ENCODE measurements around the gene ZFYVE9. TPM values are rescaled to one million over a fixed set of nuclear protein-coding genes. Genes with fewer than 3 reads are reported as not detected.
"Not testable (repeated sequence)": the region's sequence is repeated elsewhere in the genome, so short reads cannot be mapped to it uniquely, and the experiment has no call there.

The ZFYVE9 gene
- total RNA-seq, 1 donor from 2014 or later: 1.9 TPM

- intact Hi-C loops (cut with micrococcal nuclease): loop anchor here (5.0 kb wide), 2 partner anchors 85 to 545 kb away; partner anchors contain the start of genes BTF3L4 and TXNDC12
Observed at GRCh38 chr1:52142220-52143183, 613 bp downstream of the ZFYVE9 start.

DNA sequence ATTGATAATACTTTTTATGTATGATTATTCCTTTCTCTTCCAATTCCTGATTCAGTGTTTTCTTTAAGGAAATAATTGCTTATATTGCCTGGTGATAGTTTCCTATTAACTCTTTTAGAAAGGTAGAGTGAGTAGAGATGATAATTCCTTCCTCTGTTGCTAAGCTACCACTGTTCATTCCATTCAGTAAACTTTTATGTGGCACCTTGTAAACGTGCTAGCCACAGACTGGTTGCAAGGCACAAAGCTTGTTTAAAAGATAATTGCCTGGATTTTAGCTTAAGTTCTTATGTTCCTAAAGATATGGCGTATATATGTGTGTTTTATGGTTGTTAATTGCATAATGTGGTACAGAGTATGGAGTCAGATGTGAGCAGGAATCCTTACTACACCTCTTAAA, 3.2 kb downstream of the ZFYVE9 start:
- intact Hi-C loops (cut with micrococcal nuclease): no loop called here

DNA sequence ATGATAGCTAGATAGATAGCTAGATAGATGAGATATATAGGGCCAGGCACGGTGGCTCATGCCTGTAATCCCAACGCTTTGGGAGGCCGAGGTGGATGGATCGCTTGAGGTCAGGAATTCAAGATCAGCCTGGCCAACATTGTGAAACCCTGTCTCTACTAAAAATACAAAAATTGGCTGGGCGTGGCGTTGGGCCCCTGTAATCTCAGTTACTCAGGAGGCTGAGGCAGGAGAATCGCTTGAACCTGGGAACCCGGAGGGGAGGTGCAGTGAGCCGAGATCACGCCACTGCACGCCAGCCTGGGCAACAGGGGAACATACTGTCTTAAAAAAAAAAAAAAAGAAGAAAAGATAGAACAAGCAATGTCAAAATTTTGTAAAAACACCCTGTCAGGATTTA, 8.6 kb downstream of the ZFYVE9 start:
- intact Hi-C loops (cut with micrococcal nuclease): not testable (repeated sequence)

GRCh38 chr1:52150946-52151345, 9.1 kb downstream of the ZFYVE9 start:
- intact Hi-C loops (cut with micrococcal nuclease): no loop called here

GRCh38 chr1:52152572-52152971, 10.7 kb downstream of the ZFYVE9 start:
- intact Hi-C loops (cut with micrococcal nuclease): no loop called here

DNA sequence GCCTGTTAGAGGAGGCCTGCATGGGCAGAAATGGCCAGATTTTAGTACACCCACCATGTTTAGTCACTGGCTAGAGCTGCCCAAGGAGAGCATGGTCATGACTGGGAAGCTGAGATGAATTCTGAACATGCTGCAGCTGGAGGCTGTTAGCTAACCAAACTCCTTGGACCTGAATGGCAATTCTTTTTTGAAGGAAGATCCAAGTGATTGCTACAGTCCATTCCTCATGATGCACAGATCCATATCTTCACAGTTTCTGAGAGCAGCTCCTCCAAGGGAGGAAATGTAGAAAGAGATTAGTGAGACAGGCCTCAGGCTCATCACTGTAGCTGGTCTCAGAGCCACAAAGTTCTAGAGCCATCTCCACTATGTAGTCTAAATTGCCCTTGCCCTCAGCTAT, 11.1 kb downstream of the ZFYVE9 start:
- intact Hi-C loops (cut with micrococcal nuclease): no loop called here

DNA sequence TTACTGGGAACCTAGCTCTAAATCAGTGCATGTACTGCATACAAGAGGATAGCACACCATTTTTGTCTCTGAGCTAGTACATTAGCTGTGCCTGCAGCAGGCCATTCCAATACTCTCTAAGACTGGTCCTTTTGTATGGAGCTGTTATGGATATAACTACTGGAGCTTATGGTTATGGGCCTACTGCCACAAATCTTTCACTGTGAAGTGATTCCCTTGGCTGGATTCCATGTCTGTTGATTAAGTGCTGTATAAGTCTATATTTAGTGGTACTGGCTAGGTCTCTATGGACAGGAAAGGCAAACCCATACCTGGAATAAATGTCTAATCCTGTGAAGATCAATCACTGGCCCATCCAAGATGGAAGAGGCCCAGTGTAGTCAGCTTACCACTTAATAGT, 12.0 kb downstream of the ZFYVE9 start:
- intact Hi-C loops (cut with micrococcal nuclease): no loop called here

DNA sequence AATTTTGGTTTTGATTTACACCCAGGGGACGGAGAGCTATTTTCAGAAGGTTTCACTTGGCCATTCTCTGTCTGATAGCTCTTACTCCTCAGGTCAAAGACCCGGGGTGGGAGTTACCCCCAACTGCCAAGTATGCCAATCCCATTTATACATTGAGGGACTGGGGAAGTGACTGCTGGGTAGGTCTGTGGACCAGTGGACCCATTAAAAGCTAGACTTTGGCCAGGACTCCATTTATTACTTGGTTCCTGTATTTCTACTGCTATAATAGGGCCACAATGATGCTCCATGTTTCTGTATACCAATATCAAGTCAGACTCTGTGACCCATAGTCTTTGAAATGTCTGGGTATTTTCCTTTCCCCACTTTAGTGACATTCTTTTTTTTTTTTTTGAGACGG, 14.6 kb downstream of the ZFYVE9 start:
- intact Hi-C loops (cut with micrococcal nuclease): no loop called here

DNA sequence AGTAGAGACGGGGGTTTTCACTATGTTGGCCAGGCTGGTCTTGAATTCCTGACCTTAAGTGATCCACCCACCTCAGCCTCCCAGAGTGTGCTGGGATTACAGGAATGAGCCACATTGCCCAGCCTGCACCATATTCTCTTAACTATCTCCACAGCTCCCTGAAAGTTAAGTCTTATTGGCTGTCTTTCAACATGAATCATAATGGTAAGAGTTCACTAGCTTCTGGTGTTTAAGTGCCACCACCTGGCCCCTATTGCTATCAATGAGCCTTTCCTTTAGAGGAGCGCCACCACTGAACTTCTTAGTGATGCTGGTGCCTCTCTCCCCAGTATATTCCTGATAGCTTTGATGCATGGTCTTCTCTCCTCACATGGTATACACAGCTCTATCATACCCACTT, 15.7 kb downstream of the ZFYVE9 start:
- intact Hi-C loops (cut with micrococcal nuclease): no loop called here

DNA sequence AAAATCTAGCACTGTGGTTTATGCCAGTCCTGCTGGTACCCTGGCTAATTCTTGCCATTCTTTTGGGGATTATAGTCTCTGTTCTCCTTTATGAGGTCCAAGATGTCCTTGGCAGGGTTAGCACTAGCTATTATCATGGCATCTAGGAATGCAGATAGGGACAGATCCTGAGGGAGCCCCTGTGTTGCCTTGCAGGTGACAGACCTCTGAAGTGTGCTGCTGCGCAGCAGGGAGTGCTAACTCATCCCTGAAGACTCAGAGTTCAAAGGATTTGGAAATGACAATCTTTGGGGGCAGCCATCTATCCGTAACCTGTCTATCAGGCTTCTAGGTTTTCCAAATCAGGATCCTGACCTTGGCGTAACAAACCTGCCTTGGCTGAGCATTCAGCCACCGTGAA, 16.3 kb downstream of the ZFYVE9 start:
- intact Hi-C loops (cut with micrococcal nuclease): no loop called here

- intact Hi-C loops (cut with micrococcal nuclease): no loop called here
Observed at GRCh38 chr1:52159033-52159789, 17.3 kb downstream of the ZFYVE9 start.

DNA sequence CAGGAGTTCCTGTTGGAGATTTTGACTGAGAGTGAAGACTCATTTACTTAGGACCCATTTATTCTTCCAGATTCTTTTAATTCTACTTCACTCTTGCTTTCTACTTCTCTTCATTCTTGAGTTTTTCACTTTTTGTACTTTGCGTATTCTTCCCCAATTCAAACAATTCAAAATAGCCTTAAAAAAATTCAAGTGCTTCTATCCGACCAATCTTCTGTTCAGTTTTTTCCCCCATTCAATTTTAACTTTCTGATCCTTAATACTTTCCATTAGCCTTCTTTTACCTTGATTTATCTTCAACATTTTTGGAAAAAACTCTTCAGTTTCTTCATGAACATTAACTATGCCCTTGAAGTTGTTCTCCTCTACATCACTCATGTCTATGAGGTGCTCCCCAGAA, 21.1 kb downstream of the ZFYVE9 start:
- intact Hi-C loops (cut with micrococcal nuclease): no loop called here

- intact Hi-C loops (cut with micrococcal nuclease): no loop called here
Observed at GRCh38 chr1:52164604-52165003, 22.7 kb downstream of the ZFYVE9 start.

DNA sequence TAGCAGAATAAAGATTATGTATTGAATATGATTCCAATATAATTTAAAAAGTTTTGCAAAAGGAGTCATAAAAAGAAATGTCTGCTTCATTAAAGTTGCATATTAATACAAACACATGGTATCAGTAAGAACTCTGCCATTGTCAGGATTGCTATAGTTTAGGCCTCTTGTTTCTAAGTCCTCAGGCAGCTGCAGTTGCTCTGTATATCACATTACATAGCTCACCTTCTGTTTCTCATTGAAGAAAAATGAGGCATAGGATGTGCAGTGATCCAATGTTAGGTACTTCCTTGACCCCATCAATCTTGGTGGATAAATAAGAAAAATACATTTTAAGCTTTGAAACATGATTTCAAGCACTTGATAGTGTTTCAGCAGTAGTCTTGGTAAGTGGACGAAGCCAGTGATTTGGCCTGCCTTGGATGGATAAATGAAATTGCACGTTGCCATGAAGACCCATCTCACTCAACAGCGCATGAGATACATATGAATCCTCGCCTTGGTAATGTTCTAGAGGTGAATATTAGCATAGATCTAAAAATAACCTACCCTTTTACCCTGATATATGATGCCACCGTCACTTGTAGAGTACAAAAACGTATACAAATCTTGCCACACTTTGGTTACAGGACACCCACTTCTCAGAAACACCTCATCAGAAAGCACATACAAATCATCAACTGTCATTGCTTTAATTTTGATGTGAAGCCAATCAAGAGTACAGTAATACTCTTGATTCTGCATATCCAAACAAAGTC, 25.3 kb downstream of the ZFYVE9 start:
- intact Hi-C loops (cut with micrococcal nuclease): no loop called here

DNA sequence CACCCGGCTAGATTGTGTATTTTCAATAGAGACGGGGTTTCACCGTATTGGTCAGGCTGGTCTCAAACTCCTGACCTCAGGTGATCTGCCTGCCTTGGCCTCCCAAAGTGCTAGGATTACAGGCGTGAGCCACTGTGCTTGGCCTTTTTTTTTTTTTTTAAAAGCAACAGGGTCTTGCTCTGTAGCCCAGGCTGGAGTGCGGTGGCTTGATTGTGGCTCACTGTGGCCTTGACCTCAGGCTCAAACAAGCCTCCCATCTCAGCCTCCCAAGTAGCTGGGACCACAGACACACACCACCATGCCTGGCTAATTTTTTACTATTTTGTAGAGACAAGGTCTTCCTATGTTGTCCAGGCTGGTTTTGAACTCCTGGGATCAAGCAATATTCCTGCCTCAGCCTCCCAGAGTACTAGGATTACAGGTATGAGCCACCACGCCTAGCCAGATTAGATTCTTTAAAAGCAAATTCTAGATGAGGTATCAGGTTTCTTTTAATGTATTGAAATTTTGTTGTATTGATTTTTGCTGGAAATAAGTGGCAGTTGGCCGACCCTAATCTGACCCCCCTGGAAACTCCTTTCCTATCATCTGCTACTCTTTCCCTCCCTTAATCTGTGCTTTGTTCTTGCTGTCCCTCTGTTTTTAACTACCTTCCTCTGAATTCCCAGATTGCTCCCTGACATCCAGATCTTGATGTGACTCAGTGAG, 26.6 kb downstream of the ZFYVE9 start:
- intact Hi-C loops (cut with micrococcal nuclease): no loop called here

GRCh38 chr1:52171149-52171548, 29.3 kb downstream of the ZFYVE9 start:
- intact Hi-C loops (cut with micrococcal nuclease): not testable (repeated sequence)

GRCh38 chr1:52179073-52179472, 37.2 kb downstream of the ZFYVE9 start:
- intact Hi-C loops (cut with micrococcal nuclease): no loop called here

- intact Hi-C loops (cut with micrococcal nuclease): no loop called here
Observed at GRCh38 chr1:52180176-52180575, 38.3 kb downstream of the ZFYVE9 start.

DNA sequence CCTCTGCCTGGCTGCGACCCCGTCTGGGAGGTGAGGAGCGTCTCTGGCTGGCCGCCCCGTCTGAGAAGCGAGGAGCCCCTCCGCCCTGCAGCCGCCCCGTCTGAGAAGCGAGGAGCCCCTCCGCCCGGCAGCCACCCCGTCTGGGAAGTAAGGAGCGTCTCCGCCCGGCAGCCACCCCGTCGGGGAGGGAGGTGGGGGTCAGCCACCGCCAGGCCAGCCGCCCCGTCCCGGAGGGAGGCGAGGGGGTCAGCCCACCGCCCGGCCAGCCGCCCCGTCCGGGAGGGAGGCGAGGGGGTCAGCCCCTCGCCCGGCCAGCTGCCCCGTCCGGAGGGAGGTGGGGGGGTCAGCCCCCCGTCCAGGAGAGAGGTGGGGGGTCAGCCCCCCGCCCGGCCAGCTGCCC, 39.9 kb downstream of the ZFYVE9 start:
- intact Hi-C loops (cut with micrococcal nuclease): not testable (repeated sequence)

DNA sequence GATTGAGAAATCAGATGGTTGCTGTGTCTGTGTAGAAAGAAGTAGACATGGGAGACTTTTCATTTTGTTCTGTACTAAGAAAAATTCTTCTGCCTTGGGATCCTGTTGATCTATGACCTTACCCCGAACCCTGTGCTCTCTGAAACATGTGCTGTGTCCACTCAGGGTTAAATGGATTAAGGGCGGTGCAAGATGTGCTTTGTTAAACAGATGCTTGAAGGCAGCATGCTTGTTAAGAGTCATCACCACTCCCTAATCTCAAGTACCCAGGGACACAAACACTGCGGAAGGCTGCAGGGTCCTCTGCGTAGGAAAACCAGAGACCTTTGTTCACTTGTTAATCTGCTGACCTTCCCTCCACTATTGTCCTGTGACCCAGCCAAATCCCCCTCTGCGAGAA, 40.4 kb downstream of the ZFYVE9 start:
- intact Hi-C loops (cut with micrococcal nuclease): not testable (repeated sequence)

GRCh38 chr1:52182874-52183400, 41.0 kb downstream of the ZFYVE9 start:
- intact Hi-C loops (cut with micrococcal nuclease): no loop called here
